ENCODE data around the gene ADAD2.
A peak's percentile ranks its signal among the peaks of the same experiment; 100 is the strongest.

The ADAD2 gene

GRCh38 chr16:84174396-84174795 is 16.6 kb upstream of the ADAD2 start:
- DNase-seq (ENCODE audit: low read depth, low spot score): no peak
- no peak for TF ChIP-seq CTCF (IDR thresholded peaks at IDR 0.05; ENCODE audit: insufficient read depth, low read length, missing control alignments)
- no peak overlapping the region for H3K4me3 ChIP-seq (ENCODE audit: low read depth, low read length)
- CTCF ChIA-PET: interaction anchor here (0.9 to 8.0 kb wide), 15 partner anchors 8 to 217 kb away, joined by 3 to 116 read pairs (median 14); partner anchors contain the start of genes MBTPS1 and TAF1C
- POLR2A ChIA-PET: no interaction called here

- POLR2A ChIA-PET: no interaction called here
- CTCF ChIA-PET: interaction anchor here (0.6 to 8.0 kb wide), 31 partner anchors 9 to 328 kb away, joined by 3 to 116 read pairs (median 5); partner anchors contain the start of genes MBTPS1 and TAF1C
- H3K4me3 ChIP-seq (ENCODE audit: low read depth, low read length): no peak overlapping the region
- peak; percentile 89 for TF ChIP-seq CTCF (IDR thresholded peaks at IDR 0.05; ENCODE audit: insufficient read depth, low read length, missing control alignments)
- DNase-seq (ENCODE audit: low read depth, low spot score): no peak
These were observed 15.4 kb upstream of the ADAD2 start for GRCh38 chr16:84175350-84176081.

GRCh38 chr16:84176192-84177053 is 14.5 kb upstream of the ADAD2 start:
- ChIA-PET CTCF (interaction anchor here (0.6 to 8.0 kb wide), 32 partner anchors 10 to 327 kb away, joined by 3 to 116 read pairs (median 6); partner anchors contain the start of genes MBTPS1 and TAF1C), POLR2A (interaction anchor here (0.6 to 1.7 kb wide), 3 partner anchors 9 to 60 kb away, joined by 3 to 10 read pairs (median 5); partner anchors contain the start of genes MBTPS1 and TAF1C)
- DNase-seq (ENCODE audit: low read depth, low spot score): no peak
- no peak for TF ChIP-seq CTCF (IDR thresholded peaks at IDR 0.05; ENCODE audit: insufficient read depth, low read length, missing control alignments)
- no peak overlapping the region; the same call in 1 of the 2 replicates for H3K4me3 ChIP-seq (ENCODE audit: low read depth, low read length)

GRCh38 chr16:84177741-84178073 is 13.2 kb upstream of the ADAD2 start:
- TF ChIP-seq CTCF (IDR thresholded peaks at IDR 0.05; ENCODE audit: insufficient read depth, low read length, missing control alignments): no peak
- ChIA-PET POLR2A (interaction anchor here (1.7 kb wide), 2 partner anchors 9 to 61 kb away, joined by 5 to 10 read pairs; partner anchors contain the start of genes MBTPS1 and TAF1C), CTCF (interaction anchor here (0.8 to 8.0 kb wide), 11 partner anchors 9 to 306 kb away, joined by 3 to 116 read pairs (median 4); partner anchors contain the start of genes MBTPS1 and TAF1C)
- peak; percentile 52 for DNase-seq (ENCODE audit: low read depth, low spot score)
- H3K4me3 ChIP-seq (ENCODE audit: low read depth, low read length): no peak overlapping the region

- DNase-seq (ENCODE audit: low read depth, low spot score): no peak
- ChIA-PET CTCF (interaction anchor here (1.1 to 7.8 kb wide), 6 partner anchors 8 to 306 kb away, joined by 3 to 116 read pairs (median 4); partner anchors contain the start of genes MBTPS1 and TAF1C), POLR2A (interaction anchor here (1.7 kb wide), 2 partner anchors 9 to 61 kb away, joined by 5 to 10 read pairs; partner anchors contain the start of genes MBTPS1 and TAF1C)
- H3K4me3 ChIP-seq (ENCODE audit: low read depth, low read length): no peak overlapping the region
- no peak for TF ChIP-seq CTCF (IDR thresholded peaks at IDR 0.05; ENCODE audit: insufficient read depth, low read length, missing control alignments)
These were observed 12.7 kb upstream of the ADAD2 start for GRCh38 chr16:84178146-84178765.

Data from AG04449 (cell line).